Mesendoderm (in vitro differentiated cells): ENCODE measurements around the gene FGFR4.
A peak's percentile ranks its signal among the peaks of the same experiment; 100 is the strongest.

ENCODE experiments used
- DNase-seq: peaks from one replicate; pipeline ENCODE4 v3.0.0; 2013
- H2AK5ac ChIP-seq: 2 replicates; pipeline ENCODE4 v1.6.1; 2013; ENCODE audit warnings: low read length, inconsistent platforms
- H2BK120ac ChIP-seq: 2 replicates; pipeline ENCODE4 v1.6.1; 2013; ENCODE audit warnings: low read depth, mild to moderate bottlenecking, low read length, moderate library complexity, mixed read lengths
- H2BK15ac ChIP-seq: replicated peaks from 2 replicates; pipeline ENCODE4 v1.6.1; 2013; ENCODE audit warnings: low read depth, mild to moderate bottlenecking, moderate library complexity
- H2BK5ac ChIP-seq: 2 replicates; pipeline ENCODE4 v1.6.1; 2013; ENCODE audit warnings: low read length, inconsistent platforms
- H3K18ac ChIP-seq: 2 replicates; pipeline ENCODE4 v1.6.1; 2013; ENCODE audit warnings: mild to moderate bottlenecking, low read length, mixed read lengths
- H3K23ac ChIP-seq: one replicate; pipeline ENCODE4 v1.6.1; 2013; ENCODE audit warnings: low read length
- H3K27ac ChIP-seq: 2 replicates; pipeline ENCODE4 v1.5.1; 2013; ENCODE audit warnings: low read depth, mild to moderate bottlenecking, inconsistent platforms, low read length, moderate library complexity
- H3K27me3 ChIP-seq: 2 replicates; pipeline ENCODE4 v1.6.1; 2013; ENCODE audit warnings: low read length, control low read depth, mild to moderate bottlenecking, inconsistent platforms; ENCODE audit not compliant: insufficient read depth, poor library complexity
- H3K36me3 ChIP-seq: 2 replicates; pipeline ENCODE4 v1.6.1; 2013; ENCODE audit warnings: low read length, inconsistent platforms; ENCODE audit not compliant: control insufficient read depth, insufficient read depth
- H3K4ac ChIP-seq: one replicate; pipeline ENCODE4 v1.6.1; 2013; ENCODE audit warnings: low read depth, mild to moderate bottlenecking, low read length, moderate library complexity
- H3K4me1 ChIP-seq: 2 replicates; pipeline ENCODE4 v1.6.1; 2013; ENCODE audit warnings: low read depth, low read length, inconsistent platforms; ENCODE audit not compliant: control insufficient read depth
- H3K4me2 ChIP-seq: 2 replicates; pipeline ENCODE4 v1.6.1; 2013; ENCODE audit warnings: low read length
- H3K4me3 ChIP-seq: 2 replicates; pipeline ENCODE4 v1.5.1; 2013; ENCODE audit warnings: mild to moderate bottlenecking, low read length
- H3K56ac ChIP-seq: one replicate; pipeline ENCODE4 v1.6.1; 2013; ENCODE audit warnings: low read length
- H3K79me1 ChIP-seq: 2 replicates; pipeline ENCODE4 v1.6.1; 2013; ENCODE audit warnings: low read length, inconsistent platforms
- H3K79me2 ChIP-seq: 2 replicates; pipeline ENCODE4 v1.6.1; 2013; ENCODE audit warnings: mild to moderate bottlenecking, low read length; ENCODE audit not compliant: control insufficient read depth, insufficient read depth
- H3K9ac ChIP-seq: 2 replicates; pipeline ENCODE4 v1.6.1; 2013; ENCODE audit warnings: low read length, inconsistent platforms
- H4K5ac ChIP-seq: one replicate; pipeline ENCODE4 v1.6.1; 2013; ENCODE audit warnings: low read length
- H4K8ac ChIP-seq: one replicate; pipeline ENCODE4 v1.6.1; 2013; ENCODE audit warnings: low read depth, mild to moderate bottlenecking, control low read depth, low read length, moderate library complexity
- WGBS: extraction: QIAGEN DNeasy Blood & Tissue Kit; methylation state at CpG from one replicate; pipeline ENCODE4 v1.1.7; 2013; ENCODE audit warnings: low lambda C conversion rate, missing lambda C conversion rate; ENCODE audit not compliant: insufficient coverage; ENCODE audit errors: extremely low coverage; 5-methylcytosine and 5-hydroxymethylcytosine counted together

FGFR4 gene

DNA sequence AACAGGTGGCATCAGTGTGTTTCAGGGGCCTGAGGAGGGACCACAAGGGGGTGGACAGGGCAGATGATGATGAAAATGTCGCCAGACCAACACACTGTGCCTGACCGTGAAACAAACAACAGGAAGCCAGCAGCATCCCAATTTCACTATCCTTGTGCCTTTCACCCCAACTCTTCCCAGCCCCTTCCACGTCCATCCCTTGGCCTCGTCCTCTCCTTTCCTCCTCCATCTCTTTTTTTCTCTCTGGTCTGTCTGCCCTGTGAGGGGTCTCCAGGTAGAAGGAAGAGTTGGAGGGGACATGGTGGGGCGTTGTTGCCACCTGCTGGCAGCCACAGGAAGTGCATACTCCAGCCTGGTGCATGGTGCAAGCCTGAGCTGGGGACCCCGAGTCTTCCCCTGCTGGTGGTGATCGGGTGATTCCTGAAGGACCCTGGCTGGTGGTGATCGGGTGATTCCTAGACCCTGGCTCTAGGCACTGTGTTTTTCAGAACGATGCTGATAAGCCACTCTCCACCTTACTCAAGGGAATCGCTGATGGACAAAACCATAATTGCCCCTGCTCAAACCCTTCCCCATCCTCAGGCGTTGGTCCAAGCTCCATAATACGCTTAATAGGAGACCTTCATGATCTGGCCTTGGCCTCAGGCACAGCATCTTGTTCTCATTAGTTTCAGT lies 25.1 kb downstream of the FGFR4 start:
- no peak overlapping the region for H2BK15ac ChIP-seq
- no peak overlapping the region for H3K18ac ChIP-seq
- no peaks in the 10 kb centered on the region for H3K27me3 ChIP-seq
- H3K23ac ChIP-seq = no peak overlapping the region
- no peak overlapping the region for H4K8ac ChIP-seq
- H3K56ac ChIP-seq = peak overlapping the region; percentile 25
- H3K79me1 ChIP-seq = no peaks in the 10 kb centered on the region
- H3K4me3 ChIP-seq = no peak overlapping the region
- H2BK120ac ChIP-seq = no peak overlapping the region
- no peak overlapping the region for H3K27ac ChIP-seq
- no peak overlapping the region for H3K4ac ChIP-seq
- H2BK5ac ChIP-seq = no peak overlapping the region
- no peak overlapping the region for H4K5ac ChIP-seq
- H3K36me3 ChIP-seq = no peaks in the 10 kb centered on the region
- no peak overlapping the region for H2AK5ac ChIP-seq
- DNase-seq = peak; percentile 90
- no peaks in the 10 kb centered on the region for H3K4me1 ChIP-seq
- H3K79me2 ChIP-seq = no peaks in the 10 kb centered on the region
- whole genome bisulfite sequencing = no CpG with 5 or more reads among the region's 12 CpGs
- H3K4me2 ChIP-seq = no peak overlapping the region
- H3K9ac ChIP-seq = no peak overlapping the region

DNA sequence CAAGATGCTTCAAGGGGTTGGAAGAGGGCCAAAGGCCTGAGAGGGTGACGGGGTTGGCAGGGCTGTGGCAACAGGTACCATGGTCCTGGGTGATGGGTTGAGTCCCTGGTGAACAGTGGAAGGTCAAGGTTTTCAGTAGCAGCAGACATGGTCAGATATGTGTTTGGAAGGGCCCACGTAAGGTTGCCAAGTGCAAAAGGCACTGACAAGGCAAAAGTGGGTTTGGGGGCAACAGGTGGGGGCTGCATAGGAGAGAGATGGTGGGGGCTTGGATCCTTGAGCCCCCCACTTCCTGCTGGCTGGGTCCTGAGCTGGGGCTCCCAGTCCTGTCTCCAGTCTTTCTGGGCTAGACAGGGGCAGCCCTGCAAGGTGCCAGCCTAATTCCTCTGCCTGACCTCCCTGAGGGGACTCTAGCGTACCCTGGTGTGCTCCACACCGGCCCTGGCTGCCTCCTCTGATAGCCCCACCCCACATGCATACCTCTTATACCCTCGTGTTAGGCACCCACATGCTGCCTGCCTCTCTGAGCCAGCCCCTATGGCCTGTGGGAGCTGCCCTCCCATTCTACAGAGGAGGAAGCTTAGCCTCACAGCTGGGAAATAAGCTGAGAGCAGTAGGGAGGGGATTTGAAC lies 26.0 kb downstream of the FGFR4 start:
- H2AK5ac ChIP-seq = no peak overlapping the region
- H3K18ac ChIP-seq = no peak overlapping the region
- H2BK15ac ChIP-seq = no peak overlapping the region
- H4K5ac ChIP-seq = no peak overlapping the region
- no peaks in the 10 kb centered on the region for H3K79me2 ChIP-seq
- no peak overlapping the region for H3K9ac ChIP-seq
- no peak overlapping the region for H3K4me2 ChIP-seq
- WGBS = no CpG with 5 or more reads among the region's 5 CpGs
- no peak overlapping the region for H3K4ac ChIP-seq
- H3K27me3 ChIP-seq = no peaks in the 10 kb centered on the region
- H3K4me1 ChIP-seq = no peaks in the 10 kb centered on the region
- no peak for DNase-seq
- H3K23ac ChIP-seq = no peak overlapping the region
- H3K4me3 ChIP-seq = no peak overlapping the region
- no peak overlapping the region for H2BK120ac ChIP-seq
- H4K8ac ChIP-seq = no peak overlapping the region
- no peak overlapping the region for H3K27ac ChIP-seq
- H3K36me3 ChIP-seq = no peaks in the 10 kb centered on the region
- H2BK5ac ChIP-seq = no peak overlapping the region
- H3K79me1 ChIP-seq = no peaks in the 10 kb centered on the region
- H3K56ac ChIP-seq = no peak overlapping the region

- Histone ChIP-seq H3K79me1 (no peaks in the 10 kb centered on the region), H2BK5ac (no peak overlapping the region), H2BK15ac (no peak overlapping the region), H4K5ac (no peak overlapping the region), H3K56ac (no peak overlapping the region), H3K27me3 (no peaks in the 10 kb centered on the region), H3K4me3 (no peak overlapping the region), H2BK120ac (no peak overlapping the region), H3K4me2 (no peak overlapping the region), H3K27ac (no peak overlapping the region), H3K23ac (no peak overlapping the region), H3K36me3 (no peaks in the 10 kb centered on the region), H3K9ac (no peak overlapping the region), H3K18ac (no peak overlapping the region), H2AK5ac (no peak overlapping the region), H3K4me1 (no peaks in the 10 kb centered on the region), H3K4ac (no peak overlapping the region), H3K79me2 (no peaks in the 10 kb centered on the region), H4K8ac (no peak overlapping the region)
- peak; percentile 81 for DNase-seq
- no CpG with 5 or more reads among the region's 14 CpGs for WGBS
Observed at GRCh38 chr5:177113566-177114424, 27.1 kb downstream of the FGFR4 start.

GRCh38 chr5:177116631-177117373 lies 30.1 kb downstream of the FGFR4 start:
- Histone ChIP-seq H3K27me3 (no peaks in the 10 kb centered on the region), H3K79me1 (no peaks in the 10 kb centered on the region), H2BK120ac (no peak overlapping the region), H3K56ac (peak overlapping the region; percentile 77), H3K4ac (peak overlapping the region; percentile 37), H2BK15ac (no peak overlapping the region), H3K4me2 (no peak overlapping the region), H3K4me1 (no peaks in the 10 kb centered on the region), H3K9ac (peak overlapping the region; percentile 29), H2AK5ac (no peak overlapping the region), H3K23ac (no peak overlapping the region), H4K8ac (peak overlapping the region; percentile 59), H3K18ac (no peak overlapping the region), H3K36me3 (no peaks in the 10 kb centered on the region), H3K4me3 (no peak overlapping the region), H3K27ac (no peak overlapping the region), H3K79me2 (no peaks in the 10 kb centered on the region), H4K5ac (peak overlapping the region; percentile 17), H2BK5ac (no peak overlapping the region)
- DNase-seq = peak; percentile 92
- WGBS = no CpG with 5 or more reads among the region's 49 CpGs

- H3K23ac ChIP-seq = no peak overlapping the region
- no peak overlapping the region for H2AK5ac ChIP-seq
- H2BK15ac ChIP-seq = no peak overlapping the region
- no peak overlapping the region for H4K8ac ChIP-seq
- WGBS = no CpG with 5 or more reads among the region's 30 CpGs
- no peak overlapping the region for H3K4me2 ChIP-seq
- H3K27me3 ChIP-seq = no peaks in the 10 kb centered on the region
- no peak for DNase-seq
- H2BK120ac ChIP-seq = no peak overlapping the region
- H3K79me2 ChIP-seq = no peaks in the 10 kb centered on the region
- no peak overlapping the region for H4K5ac ChIP-seq
- no peak overlapping the region for H3K56ac ChIP-seq
- no peak overlapping the region for H2BK5ac ChIP-seq
- H3K79me1 ChIP-seq = no peaks in the 10 kb centered on the region
- no peak overlapping the region for H3K9ac ChIP-seq
- H3K27ac ChIP-seq = no peak overlapping the region
- no peak overlapping the region for H3K18ac ChIP-seq
- no peak overlapping the region for H3K4me3 ChIP-seq
- no peak overlapping the region for H3K4ac ChIP-seq
- no peaks in the 10 kb centered on the region for H3K4me1 ChIP-seq
- no peaks in the 10 kb centered on the region for H3K36me3 ChIP-seq
Observed at GRCh38 chr5:177117441-177118045, 30.8 kb downstream of the FGFR4 start.
